Stimulated activated CD8-positive, alpha-beta memory T cell treated with anti-CD3 and anti-CD28 coated beads, Interleukin-7, amount 100 ng/mL, for 24 hours (primary cell): ENCODE data around the gene RPGRIP1.
"Not testable (repeated sequence)": the region's sequence is repeated elsewhere in the genome, so short reads cannot be mapped to it uniquely, and the experiment has no call there.

Source experiments
- DNase-seq: peaks from one replicate; pipeline ENCODE4 v3.0.0-alpha.2; 2020; ENCODE audit warnings: low read depth

Gene RPGRIP1

DNA sequence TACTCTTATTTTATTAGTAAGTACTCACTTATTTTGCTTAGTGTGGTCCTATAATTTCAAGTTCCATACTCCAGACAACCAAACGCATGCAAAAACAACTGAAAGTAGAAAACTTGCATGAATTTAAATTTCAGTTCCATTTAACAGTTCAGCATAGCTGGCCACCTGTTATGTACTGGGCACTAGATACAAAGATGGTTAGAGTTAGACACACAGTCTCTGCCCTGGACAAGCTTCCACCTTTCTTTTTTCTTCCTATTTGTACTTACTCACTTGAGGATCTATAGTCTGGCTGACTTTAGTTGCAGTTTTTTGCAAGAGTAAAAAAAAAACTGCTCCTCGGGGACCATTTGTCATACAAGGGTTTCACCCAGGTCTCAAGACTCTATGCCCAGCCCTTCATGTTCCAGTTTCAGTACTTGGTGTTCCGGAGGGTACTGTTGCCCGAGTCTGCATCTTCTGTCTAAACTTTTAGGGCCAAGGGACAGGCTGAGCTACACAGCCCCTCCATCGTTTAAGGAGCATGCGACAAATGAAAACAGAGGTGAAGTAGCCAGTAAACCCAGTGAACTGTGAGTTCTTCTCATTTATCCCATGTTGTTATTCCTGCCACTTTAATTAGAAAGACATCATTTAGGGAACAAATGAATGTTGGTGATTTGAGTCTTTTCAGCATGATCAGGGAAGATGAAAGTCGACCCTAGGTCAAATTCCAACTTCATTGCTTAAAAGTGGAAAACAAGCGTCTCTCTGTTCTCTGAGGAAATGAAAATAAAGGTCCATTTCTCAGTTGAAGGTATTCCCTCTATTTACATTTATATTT is 22.3 kb downstream of the RPGRIP1 start:
- DNase-seq, result no peak

DNA sequence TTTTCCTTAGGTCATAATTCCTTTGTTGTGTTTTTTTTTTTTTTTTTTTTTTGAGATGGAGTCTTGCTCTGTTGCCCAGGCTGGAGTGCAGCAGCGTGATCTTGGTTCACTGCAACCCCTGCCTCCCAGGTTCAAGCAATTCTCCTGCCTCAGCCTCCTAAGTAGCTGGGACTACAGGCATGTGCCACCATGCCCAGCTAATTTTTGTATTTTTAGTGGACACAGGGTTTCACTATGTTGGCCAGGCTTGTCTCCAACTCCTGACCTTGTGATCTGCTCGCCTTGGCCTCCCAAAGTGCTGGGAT is 22.9 kb downstream of the RPGRIP1 start:
- DNase-seq, result not testable (repeated sequence)

DNA sequence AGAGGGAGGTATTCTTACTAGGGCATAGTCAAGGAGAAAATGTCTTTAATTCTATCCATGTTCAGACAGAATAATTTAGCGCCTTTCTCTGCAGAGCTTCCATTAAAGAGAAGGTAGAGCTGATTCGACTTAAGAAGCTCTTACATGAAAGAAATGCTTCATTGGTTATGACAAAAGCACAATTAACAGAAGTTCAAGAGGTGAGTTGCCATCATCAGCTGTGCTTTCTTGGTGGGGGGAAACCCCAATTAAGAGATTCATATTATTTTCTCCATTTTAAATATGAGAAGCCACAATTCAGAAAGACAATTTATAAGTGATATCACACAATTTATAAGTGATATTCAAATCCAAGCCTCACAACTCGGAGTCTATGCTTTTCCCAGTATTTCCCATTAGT is 27.8 kb downstream of the RPGRIP1 start:
- no peak for DNase-seq

DNA sequence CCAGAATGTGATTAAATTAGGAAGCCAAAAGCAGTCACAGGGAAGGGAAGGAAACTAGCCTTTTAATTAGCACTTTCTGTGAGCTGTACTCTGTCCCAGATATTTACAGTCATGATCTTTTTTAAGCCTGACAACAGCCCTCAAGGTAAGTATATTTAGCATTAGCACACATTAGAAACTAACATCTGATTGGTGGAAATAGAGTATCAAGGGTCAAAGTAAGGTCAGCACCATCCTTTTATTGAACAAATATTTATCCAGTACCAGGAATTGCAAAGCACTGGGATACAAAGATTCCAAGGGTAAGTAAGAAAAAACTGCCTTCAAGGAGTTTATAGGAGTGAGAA is 28.2 kb downstream of the RPGRIP1 start:
- no peak for DNase-seq

DNA sequence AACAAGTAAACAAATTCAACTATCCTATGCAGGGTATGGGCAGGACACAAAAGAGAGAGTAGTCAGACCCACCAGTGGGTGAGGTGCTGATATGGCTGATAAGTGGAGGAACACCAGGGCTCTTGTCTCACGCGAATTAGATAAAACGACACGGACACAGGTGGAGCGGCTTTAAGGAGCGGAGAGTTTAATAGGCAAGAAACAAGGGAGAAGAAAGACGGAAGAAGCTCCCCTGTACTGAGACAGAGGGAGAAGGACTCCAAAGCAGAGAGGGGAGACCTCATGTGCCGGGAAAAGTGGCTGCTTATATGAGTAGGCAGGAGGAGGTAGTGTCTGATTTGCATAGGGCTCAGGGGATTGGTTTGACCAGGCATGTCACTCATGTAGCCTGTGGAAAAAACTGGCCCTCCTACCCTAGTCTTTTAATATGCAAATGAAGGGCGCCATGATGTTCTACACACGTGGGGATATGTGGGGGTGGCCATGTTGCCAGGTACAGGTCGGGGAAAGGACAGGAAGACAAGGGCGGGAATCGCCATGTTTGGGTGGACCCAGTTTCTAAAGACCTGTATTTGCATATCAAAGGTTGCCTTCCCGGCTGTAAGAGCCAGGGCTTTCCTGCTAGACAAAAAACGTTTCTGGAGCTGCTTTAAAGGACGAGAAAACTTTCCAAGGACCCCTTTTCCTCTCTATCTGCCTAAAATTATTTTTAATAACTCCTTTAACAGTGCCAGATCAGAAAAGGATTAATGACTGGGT is 28.8 kb downstream of the RPGRIP1 start:
- peak; percentile 56 for DNase-seq

DNA sequence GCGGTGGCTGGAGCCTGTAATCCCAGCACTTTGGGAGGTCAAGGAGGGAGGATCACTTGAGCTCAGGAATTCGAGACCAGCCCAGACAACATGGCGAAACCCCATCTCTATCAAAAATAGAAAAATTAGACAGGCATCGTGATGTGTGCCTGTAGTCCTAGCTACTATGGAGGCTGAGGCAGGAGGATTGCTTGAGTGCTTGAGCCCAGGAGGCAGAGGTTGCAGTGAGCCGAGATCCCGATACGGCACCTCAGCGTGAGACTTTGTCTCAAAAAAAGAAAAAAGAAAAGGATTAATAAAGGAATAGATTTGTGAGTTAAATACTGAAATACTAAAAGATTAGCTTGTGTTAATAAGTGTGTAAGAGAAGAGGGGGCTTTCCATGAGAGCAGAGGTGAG is 29.4 kb downstream of the RPGRIP1 start:
- no peak for DNase-seq

DNA sequence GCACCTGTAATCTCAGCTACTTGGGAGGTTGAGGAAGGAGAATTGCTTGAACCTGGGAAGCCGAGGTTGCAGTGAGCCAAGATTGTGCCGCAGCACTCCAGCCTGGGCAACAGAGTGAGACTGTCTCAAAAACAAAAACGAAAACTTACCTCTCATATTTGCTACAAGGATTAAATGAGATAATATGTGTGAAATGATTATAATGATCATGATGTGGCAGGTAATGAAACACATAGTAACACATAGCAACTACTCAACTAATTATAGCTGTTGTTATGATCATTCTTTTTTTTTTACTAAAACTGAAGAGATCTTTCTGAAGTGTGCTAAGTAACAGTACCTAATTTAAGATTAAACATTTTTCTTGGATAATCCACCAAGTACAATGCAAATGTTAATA is 30.1 kb downstream of the RPGRIP1 start:
- DNase-seq, result no peak

DNA sequence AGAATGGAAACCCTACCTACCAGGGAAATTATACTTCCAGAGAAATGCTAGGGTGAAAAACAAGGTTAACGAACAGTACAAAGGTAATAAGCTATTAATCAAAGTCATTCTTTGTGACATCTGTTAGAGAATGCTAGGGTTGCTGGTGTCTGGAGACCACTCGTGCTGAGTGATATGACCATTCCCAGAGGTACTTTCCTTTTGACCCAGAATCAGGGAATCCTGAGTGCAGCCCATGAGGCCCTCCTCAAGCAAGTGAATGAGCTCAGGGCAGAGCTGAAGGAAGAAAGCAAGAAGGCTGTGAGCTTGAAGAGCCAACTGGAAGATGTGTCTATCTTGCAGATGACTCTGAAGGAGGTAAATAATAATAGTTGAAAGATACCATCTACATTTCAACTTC is 31.7 kb downstream of the RPGRIP1 start:
- DNase-seq, result no peak

DNA sequence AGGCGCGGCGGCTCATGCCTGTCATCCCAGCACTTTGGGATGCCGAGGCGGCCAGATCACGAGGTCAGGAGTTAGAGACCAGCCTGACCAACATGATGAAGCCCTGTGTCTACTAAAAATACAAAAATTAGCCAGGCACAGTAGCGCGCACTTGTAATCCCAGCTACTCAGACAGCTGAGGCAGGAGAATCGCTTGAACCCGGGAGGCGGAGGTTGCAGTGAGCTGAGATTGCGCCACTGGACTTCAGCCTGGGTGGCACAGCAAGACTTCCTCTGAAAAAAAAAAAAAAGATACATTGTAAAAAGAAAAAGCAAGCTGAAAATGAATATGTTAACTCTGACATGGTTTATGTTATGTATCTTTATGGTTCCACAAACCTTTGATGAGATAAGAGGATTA is 33.6 kb downstream of the RPGRIP1 start:
- DNase-seq, result no peak

DNA sequence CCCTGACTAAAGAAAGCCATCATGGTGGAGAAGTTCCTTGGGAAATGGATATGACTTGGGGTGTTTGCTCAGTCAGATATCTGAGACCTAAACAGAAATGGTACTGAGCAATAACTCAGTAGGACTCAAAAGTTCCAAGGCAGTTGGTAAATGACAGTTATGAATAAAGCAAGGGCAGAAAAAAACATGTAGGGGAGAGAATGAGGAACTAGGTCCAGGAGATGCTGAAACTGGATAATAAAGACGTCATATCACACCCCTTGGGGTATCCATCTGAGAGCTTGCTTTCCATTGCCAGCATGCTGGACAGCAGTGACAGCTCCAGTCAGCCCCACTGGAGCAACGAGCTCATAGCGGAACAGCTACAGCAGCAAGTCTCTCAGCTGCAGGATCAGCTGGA is 37.5 kb downstream of the RPGRIP1 start:
- no peak for DNase-seq

DNA sequence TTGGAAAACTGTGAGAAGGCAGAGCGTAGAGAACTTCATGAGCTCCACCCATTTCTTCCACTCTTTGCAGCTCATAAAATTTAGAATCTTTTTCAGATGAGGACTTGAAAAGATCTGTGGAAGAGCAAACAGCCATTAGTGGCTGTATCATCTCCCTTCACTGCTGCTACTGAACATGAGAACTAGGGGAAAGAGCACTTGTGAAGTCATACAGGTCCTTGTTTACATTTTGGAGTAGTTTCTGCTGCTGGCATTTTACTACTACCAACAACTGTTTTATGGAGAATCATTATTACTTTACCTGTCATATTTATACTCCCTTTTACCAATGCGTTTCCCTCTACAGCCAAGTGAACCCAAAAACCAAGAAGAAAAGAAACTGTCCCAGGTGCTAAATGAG is 41.0 kb downstream of the RPGRIP1 start:
- DNase-seq, result no peak

DNA sequence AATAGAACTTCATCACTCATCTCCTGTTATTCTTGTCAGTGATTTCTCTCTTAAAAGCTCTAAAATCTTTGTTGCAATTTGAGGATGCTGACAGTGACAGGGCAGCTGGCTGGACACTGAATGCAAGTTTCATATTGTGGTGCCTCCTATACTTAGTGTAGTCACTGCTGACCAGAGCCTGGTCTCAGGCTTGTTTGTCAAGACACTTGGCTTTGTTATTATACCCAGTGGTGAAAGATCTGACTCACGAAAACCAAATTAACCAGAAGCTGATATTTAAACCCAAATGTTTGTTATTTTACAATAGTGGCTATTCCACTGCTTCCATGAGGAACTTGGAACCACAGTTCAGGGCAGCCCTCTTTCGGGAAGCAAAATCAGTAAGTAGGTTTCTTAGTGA is 42.8 kb downstream of the RPGRIP1 start:
- no peak for DNase-seq

DNA sequence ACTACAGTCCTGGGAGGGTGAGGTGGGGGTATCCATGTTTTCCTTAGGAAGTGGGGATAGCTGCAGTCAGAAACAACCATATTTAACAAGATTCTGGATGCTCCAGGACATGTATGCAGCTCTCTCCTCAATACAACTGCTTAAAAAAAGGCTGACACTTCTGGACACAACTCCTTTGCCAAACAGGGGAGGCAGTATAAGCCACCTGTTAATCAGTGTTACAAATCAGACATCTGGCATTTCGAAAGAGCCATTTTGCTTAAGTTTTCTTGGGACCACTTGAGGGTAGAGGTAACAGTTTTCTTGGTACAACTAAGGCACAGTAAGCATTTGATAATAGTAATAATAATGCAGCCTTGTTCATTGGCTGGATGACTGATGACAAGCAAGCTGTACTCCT is 47.1 kb downstream of the RPGRIP1 start:
- no peak for DNase-seq
